Measurements from ENCODE around the gene DDIT4L. TPM values are rescaled to one million over a fixed set of nuclear protein-coding genes. Genes with fewer than 3 reads are reported as not detected.

Gene DDIT4L
- total RNA-seq, 1 donor from 2014 or later: 0.20 TPM

DNA sequence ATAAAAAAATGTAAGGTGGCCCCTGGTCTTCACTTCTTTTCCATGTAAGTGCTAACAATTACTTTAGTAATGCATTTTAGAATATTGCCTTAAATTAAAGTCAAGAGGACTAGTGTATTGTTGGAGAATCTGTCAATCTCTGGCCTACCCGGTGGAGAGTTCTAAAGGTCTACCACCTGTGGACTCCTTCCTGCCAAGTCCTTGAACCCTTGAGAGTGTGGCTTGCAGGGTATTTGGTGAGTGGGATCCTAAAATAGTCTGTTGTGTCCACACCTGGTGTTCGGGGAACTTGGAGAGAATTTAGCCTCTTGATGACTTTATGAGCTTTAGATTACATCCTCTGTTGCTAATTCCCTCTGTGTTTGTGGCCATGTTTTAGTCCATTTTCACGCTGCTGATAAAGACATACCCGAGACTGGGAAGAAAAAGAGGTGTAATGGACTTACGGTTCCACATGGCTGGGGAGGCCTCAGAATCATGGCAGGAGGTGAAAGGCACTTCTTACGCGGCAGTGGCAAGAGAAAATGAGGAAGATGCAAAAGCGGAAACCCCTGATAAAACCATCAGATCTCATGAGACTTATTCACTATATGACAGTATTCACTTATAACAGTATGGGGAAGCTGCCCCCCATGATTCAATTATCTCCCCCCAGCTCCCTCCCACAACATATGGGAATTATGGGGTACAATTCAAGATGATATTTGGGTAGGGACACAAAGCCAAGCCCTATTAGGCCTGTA is 23.8 kb downstream of the DDIT4L start:
- Mint-ChIP-seq H3K27ac (ENCODE audit: unreplicated experiment) (no peak overlapping the region), H3K27me3 (ENCODE audit: low read depth) (no peaks in the 10 kb centered on the region), H3K4me3 (ENCODE audit: unreplicated experiment) (no peak overlapping the region), H3K4me1 (ENCODE audit: low read depth) (peaks cover 34% of the 10 kb centered on the region), H3K9me3 (ENCODE audit: low read depth) (peaks cover 7% of the 10 kb centered on the region), H3K36me3 (ENCODE audit: low read depth) (no peaks in the 10 kb centered on the region)
- no peak for DNase-seq (ENCODE audit: low spot score)
- TF ChIP-seq CTCF (IDR thresholded peaks at IDR 0.05): no peak

GRCh38 chr4:100165809-100166208 is 24.5 kb downstream of the DDIT4L start:
- H3K27ac Mint-ChIP-seq (ENCODE audit: unreplicated experiment): no peak overlapping the region
- no peak overlapping the region for H3K4me3 Mint-ChIP-seq (ENCODE audit: unreplicated experiment)
- no peaks in the 10 kb centered on the region for H3K27me3 Mint-ChIP-seq (ENCODE audit: low read depth)
- no peak for TF ChIP-seq CTCF (IDR thresholded peaks at IDR 0.05)
- DNase-seq (ENCODE audit: low spot score): no peak
- peaks cover 34% of the 10 kb centered on the region for H3K4me1 Mint-ChIP-seq (ENCODE audit: low read depth)
- peaks cover 11% of the 10 kb centered on the region for H3K9me3 Mint-ChIP-seq (ENCODE audit: low read depth)
- H3K36me3 Mint-ChIP-seq (ENCODE audit: low read depth): no peaks in the 10 kb centered on the region

DNA sequence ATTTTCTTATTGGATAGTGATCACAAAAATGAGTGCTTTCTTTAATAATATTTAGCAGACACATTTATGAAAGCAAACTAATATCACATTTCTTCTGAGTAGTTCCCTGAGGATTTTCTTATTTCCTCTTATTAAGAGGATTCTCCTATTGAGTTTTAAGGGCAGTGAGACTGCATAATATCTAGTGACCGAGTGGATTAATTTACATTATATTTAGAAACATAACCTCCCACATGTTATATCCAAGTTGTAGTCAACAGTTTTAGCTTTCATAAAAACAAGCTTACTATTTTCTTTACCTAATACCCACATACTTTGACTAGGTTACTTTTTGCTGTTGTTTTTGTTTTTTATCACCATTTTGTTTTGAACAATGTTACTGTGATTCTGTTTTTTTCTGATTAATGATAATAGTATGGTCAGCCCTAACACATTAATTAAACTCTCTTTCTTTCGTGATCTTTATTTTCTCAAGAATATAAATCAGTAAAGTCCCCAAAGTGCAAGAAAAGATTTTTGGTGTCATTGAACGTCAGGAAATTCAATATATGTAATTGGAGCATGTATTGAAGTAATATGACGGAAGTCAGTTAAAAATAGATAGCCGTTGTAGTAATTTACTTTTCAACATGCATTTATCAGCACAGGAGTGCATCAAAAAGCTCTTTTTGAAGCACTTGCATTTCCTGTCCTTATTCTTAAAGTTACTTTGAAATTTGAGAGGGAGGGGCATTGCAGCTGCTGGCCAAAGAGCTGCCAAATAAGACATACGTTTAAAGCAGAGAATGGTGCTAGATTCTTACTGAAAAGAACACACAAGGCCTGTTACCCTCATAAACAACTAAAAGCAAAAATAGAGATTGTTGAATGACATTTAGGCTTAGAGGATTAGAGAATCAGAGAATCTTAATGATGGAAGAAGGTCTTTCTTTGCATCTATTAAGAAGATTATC is 25.2 kb downstream of the DDIT4L start:
- no peak for DNase-seq (ENCODE audit: low spot score)
- H3K4me1 Mint-ChIP-seq (ENCODE audit: low read depth): peaks cover 34% of the 10 kb centered on the region
- TF ChIP-seq CTCF (IDR thresholded peaks at IDR 0.05): no peak
- H3K36me3 Mint-ChIP-seq (ENCODE audit: low read depth): no peaks in the 10 kb centered on the region
- H3K9me3 Mint-ChIP-seq (ENCODE audit: low read depth): peaks cover 11% of the 10 kb centered on the region
- no peak overlapping the region for H3K27ac Mint-ChIP-seq (ENCODE audit: unreplicated experiment)
- no peaks in the 10 kb centered on the region for H3K27me3 Mint-ChIP-seq (ENCODE audit: low read depth)
- H3K4me3 Mint-ChIP-seq (ENCODE audit: unreplicated experiment): no peak overlapping the region

GRCh38 chr4:100162027-100162685 is 28.1 kb downstream of the DDIT4L start:
- Mint-ChIP-seq H3K27ac (ENCODE audit: unreplicated experiment) (no peak overlapping the region), H3K4me1 (ENCODE audit: low read depth) (peaks cover 21% of the 10 kb centered on the region), H3K27me3 (ENCODE audit: low read depth) (no peaks in the 10 kb centered on the region), H3K36me3 (ENCODE audit: low read depth) (no peaks in the 10 kb centered on the region), H3K4me3 (ENCODE audit: unreplicated experiment) (no peak overlapping the region), H3K9me3 (ENCODE audit: low read depth) (peaks cover 11% of the 10 kb centered on the region)
- TF ChIP-seq CTCF (IDR thresholded peaks at IDR 0.05): no peak
- DNase-seq (ENCODE audit: low spot score): no peak

GRCh38 chr4:100149190-100149589 is 41.1 kb downstream of the DDIT4L start:
- Mint-ChIP-seq H3K27ac (ENCODE audit: unreplicated experiment) (no peak overlapping the region), H3K9me3 (ENCODE audit: low read depth) (no peaks in the 10 kb centered on the region), H3K27me3 (ENCODE audit: low read depth) (no peaks in the 10 kb centered on the region), H3K4me1 (ENCODE audit: low read depth) (no peaks in the 10 kb centered on the region), H3K36me3 (ENCODE audit: low read depth) (no peaks in the 10 kb centered on the region), H3K4me3 (ENCODE audit: unreplicated experiment) (no peak overlapping the region)
- TF ChIP-seq CTCF (IDR thresholded peaks at IDR 0.05): no peak
- DNase-seq (ENCODE audit: low spot score): no peak

Data from chondrocyte (in vitro differentiated cells).